PFSK-1 (cell line): ENCODE results near the gene PCED1B.

ENCODE experiments used
- FOXP2 ChIP-seq: optimal IDR thresholded peaks from 2 replicates; pipeline ENCODE3; 2011; ENCODE audit warnings: borderline replicate concordance, control low read depth, inconsistent platforms; ENCODE audit not compliant: insufficient read depth; ENCODE audit errors: extremely low read length, extremely low read depth
- POLR2AphosphoS5 ChIP-seq: IDR thresholded peaks from 2 replicates; pipeline ENCODE4 v1.6.1; 2012; ENCODE audit warnings: low read depth, mild to moderate bottlenecking, control low read depth, low read length, moderate library complexity
- REST ChIP-seq, 2 experiments: IDR thresholded peaks; 2 replicates each; pipeline versions ENCODE4 v1.6.1 to v1.8.0; 2011 to 2012; ENCODE audit warnings: low read depth in 2 of 2, low read length in 2 of 2, control low read depth in 1 of 2, inconsistent platforms in 1 of 2, mild to moderate bottlenecking in 1 of 2, moderate library complexity in 1 of 2; ENCODE audit not compliant: insufficient read depth in 1 of 2
- SIN3A ChIP-seq: IDR thresholded peaks from 2 replicates; pipeline ENCODE4 v1.6.1; 2012; ENCODE audit warnings: mild to moderate bottlenecking, low read length, moderate library complexity, borderline replicate concordance; ENCODE audit not compliant: insufficient read depth
- TAF1 ChIP-seq: IDR thresholded peaks from 2 replicates; pipeline ENCODE4 v1.6.1; 2012; ENCODE audit warnings: low read length, control low read depth, borderline replicate concordance; ENCODE audit not compliant: insufficient read depth

Gene PCED1B

GRCh38 chr12:47165934-47166333 lies 86.5 kb downstream of the PCED1B start:
- TF ChIP-seq REST (IDR thresholded peaks at IDR 0.05; ENCODE audit: insufficient read depth in 1 of 2, low read depth in 2 of 2, low read length in 2 of 2) (no peak), FOXP2 (no peak), SIN3A (no peak), POLR2AphosphoS5 (no peak), TAF1 (no peak)

GRCh38 chr12:47166365-47166764 lies 86.9 kb downstream of the PCED1B start:
- TF ChIP-seq POLR2AphosphoS5, result no peak
- TF ChIP-seq FOXP2, result no peak
- no peak for TF ChIP-seq REST (IDR thresholded peaks at IDR 0.05; ENCODE audit: insufficient read depth in 1 of 2, low read depth in 2 of 2, low read length in 2 of 2)
- TF ChIP-seq SIN3A, result no peak
- no peak for TF ChIP-seq TAF1

- TF ChIP-seq TAF1, result no peak
- no peak for TF ChIP-seq FOXP2
Observed at GRCh38 chr12:47178014-47178413, 98.6 kb downstream of the PCED1B start.

GRCh38 chr12:47184229-47184628 lies 104.8 kb downstream of the PCED1B start:
- TF ChIP-seq TAF1 (no peak), REST (IDR thresholded peaks at IDR 0.05; ENCODE audit: insufficient read depth in 1 of 2, low read depth in 2 of 2, low read length in 2 of 2) (no peak), POLR2AphosphoS5 (no peak), FOXP2 (no peak), SIN3A (no peak)

- no peak for TF ChIP-seq FOXP2
- TF ChIP-seq POLR2AphosphoS5, result no peak
- TF ChIP-seq REST (IDR thresholded peaks at IDR 0.05; ENCODE audit: insufficient read depth in 1 of 2, low read depth in 2 of 2, low read length in 2 of 2), result no peak
- no peak for TF ChIP-seq TAF1
- no peak for TF ChIP-seq SIN3A
Observed at GRCh38 chr12:47184813-47185212, 105.4 kb downstream of the PCED1B start.
